ENCODE measurements around the gene KISS1. TPM values are rescaled to one million over a fixed set of nuclear protein-coding genes. Genes with fewer than 3 reads are reported as not detected.

The KISS1 gene
- total RNA-seq, 1 experiment from 2014 or later = 0.35 TPM

DNA sequence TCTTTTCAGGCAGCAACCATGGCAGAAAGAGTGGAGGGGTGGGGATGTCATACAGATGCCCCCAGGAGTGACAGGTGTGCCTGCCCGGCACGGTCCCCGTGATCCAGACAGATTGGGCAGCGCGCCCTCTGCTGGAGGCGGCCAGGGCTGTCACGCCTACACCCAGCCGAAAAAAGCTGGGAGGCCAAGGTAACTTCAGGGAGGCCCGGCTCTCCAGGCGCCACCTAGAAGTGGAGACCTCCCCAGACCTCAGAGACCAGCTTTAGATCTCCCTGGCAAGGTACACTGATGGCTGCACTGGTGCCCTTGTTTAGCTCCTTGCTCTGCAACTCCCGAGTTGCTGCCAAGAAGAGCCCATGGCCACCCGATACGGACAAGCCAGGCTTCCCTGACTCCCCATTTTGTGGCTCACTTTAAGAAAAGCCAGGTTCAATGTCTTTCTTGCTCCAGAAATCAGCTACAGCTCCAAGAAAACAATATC is 10.9 kb upstream of the KISS1 start:
- Mint-ChIP-seq H3K27ac (no peak overlapping the region), H3K9me3 (no peaks in the 10 kb centered on the region), H3K4me1 (no peaks in the 10 kb centered on the region), H3K4me3 (no peak overlapping the region), H3K36me3 (no peaks in the 10 kb centered on the region), H3K27me3 (ENCODE audit: low read depth) (no peaks in the 10 kb centered on the region; the same call in 1 of the 2 replicates)
- DNase-seq (ENCODE audit: low spot score) = peak; percentile 93
- peak; percentile 98 for ATAC-seq
- CTCF ChIA-PET = interaction anchor here (0.5 to 6.0 kb wide), 76 partner anchors 10 to 557 kb away, joined by 3 to 159 read pairs (median 5); partner anchors contain the start of genes ETNK2, KISS1, PLEKHA6 and REN
- POLR2A ChIA-PET = no interaction called here
- TF ChIP-seq, protein P1, sequence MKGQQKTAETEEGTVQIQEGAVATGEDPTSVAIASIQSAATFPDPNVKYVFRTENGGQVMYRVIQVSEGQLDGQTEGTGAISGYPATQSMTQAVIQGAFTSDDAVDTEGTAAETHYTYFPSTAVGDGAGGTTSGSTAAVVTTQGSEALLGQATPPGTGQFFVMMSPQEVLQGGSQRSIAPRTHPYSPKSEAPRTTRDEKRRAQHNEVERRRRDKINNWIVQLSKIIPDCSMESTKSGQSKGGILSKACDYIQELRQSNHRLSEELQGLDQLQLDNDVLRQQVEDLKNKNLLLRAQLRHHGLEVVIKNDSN (CRISPR knock-in tag; IDR thresholded peaks at IDR 0.05) = peak; percentile 43; the same call in 1 of the 2 replicates
- TF ChIP-seq, protein P2, sequence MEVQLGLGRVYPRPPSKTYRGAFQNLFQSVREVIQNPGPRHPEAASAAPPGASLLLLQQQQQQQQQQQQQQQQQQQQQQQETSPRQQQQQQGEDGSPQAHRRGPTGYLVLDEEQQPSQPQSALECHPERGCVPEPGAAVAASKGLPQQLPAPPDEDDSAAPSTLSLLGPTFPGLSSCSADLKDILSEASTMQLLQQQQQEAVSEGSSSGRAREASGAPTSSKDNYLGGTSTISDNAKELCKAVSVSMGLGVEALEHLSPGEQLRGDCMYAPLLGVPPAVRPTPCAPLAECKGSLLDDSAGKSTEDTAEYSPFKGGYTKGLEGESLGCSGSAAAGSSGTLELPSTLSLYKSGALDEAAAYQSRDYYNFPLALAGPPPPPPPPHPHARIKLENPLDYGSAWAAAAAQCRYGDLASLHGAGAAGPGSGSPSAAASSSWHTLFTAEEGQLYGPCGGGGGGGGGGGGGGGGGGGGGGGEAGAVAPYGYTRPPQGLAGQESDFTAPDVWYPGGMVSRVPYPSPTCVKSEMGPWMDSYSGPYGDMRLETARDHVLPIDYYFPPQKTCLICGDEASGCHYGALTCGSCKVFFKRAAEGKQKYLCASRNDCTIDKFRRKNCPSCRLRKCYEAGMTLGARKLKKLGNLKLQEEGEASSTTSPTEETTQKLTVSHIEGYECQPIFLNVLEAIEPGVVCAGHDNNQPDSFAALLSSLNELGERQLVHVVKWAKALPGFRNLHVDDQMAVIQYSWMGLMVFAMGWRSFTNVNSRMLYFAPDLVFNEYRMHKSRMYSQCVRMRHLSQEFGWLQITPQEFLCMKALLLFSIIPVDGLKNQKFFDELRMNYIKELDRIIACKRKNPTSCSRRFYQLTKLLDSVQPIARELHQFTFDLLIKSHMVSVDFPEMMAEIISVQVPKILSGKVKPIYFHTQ (CRISPR knock-in tag; IDR thresholded peaks at IDR 0.05) = no peak
- TF ChIP-seq ZNF121 (CRISPR knock-in tag; IDR thresholded peaks at IDR 0.05) (peak; percentile 93), KAT7 (CRISPR knock-in tag; IDR thresholded peaks at IDR 0.05; ENCODE audit: borderline replicate concordance) (no peak), USF2 (CRISPR knock-in tag; IDR thresholded peaks at IDR 0.05) (peak; percentile 29; the same call in 1 of the 2 replicates), CTCF (IDR thresholded peaks at IDR 0.05) (peak; percentile 94), ZNF219 (CRISPR knock-in tag; IDR thresholded peaks at IDR 0.05; ENCODE audit: borderline replicate concordance) (no peak), AFF4 (CRISPR knock-in tag; IDR thresholded peaks at IDR 0.05; ENCODE audit: borderline replicate concordance) (no peak), ZNF671 (CRISPR knock-in tag; IDR thresholded peaks at IDR 0.05) (no peak), FOXP4 (CRISPR knock-in tag; IDR thresholded peaks at IDR 0.05) (no peak), GABPB1 (CRISPR knock-in tag; IDR thresholded peaks at IDR 0.05) (no peak), E2F1 (CRISPR knock-in tag; IDR thresholded peaks at IDR 0.05) (no peak), MAX (CRISPR knock-in tag; IDR thresholded peaks at IDR 0.05) (0 out of 2 replicates have a peak, but pooled peaks have one; percentile 23), FOXJ3 (CRISPR knock-in tag; IDR thresholded peaks at IDR 0.05; ENCODE audit: borderline replicate concordance) (no peak), GRHL2 (CRISPR knock-in tag; IDR thresholded peaks at IDR 0.05; ENCODE audit: insufficient replicate concordance, severe bottlenecking) (no peak)
- TF ChIP-seq, protein P3, sequence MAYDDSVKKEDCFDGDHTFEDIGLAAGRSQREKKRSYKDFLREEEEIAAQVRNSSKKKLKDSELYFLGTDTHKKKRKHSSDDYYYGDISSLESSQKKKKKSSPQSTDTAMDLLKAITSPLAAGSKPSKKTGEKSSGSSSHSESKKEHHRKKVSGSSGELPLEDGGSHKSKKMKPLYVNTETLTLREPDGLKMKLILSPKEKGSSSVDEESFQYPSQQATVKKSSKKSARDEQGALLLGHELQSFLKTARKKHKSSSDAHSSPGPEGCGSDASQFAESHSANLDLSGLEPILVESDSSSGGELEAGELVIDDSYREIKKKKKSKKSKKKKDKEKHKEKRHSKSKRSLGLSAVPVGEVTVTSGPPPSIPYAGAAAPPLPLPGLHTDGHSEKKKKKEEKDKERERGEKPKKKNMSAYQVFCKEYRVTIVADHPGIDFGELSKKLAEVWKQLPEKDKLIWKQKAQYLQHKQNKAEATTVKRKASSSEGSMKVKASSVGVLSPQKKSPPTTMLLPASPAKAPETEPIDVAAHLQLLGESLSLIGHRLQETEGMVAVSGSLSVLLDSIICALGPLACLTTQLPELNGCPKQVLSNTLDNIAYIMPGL (CRISPR knock-in tag; IDR thresholded peaks at IDR 0.05) = no peak; the same call in 1 of the 2 replicates
- TF ChIP-seq, protein P4, sequence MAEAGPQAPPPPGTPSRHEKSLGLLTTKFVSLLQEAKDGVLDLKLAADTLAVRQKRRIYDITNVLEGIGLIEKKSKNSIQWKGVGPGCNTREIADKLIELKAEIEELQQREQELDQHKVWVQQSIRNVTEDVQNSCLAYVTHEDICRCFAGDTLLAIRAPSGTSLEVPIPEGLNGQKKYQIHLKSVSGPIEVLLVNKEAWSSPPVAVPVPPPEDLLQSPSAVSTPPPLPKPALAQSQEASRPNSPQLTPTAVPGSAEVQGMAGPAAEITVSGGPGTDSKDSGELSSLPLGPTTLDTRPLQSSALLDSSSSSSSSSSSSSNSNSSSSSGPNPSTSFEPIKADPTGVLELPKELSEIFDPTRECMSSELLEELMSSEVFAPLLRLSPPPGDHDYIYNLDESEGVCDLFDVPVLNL (CRISPR knock-in tag; IDR thresholded peaks at IDR 0.05; ENCODE audit: borderline replicate concordance, low read depth) = no peak
- TF ChIP-seq, protein P5, sequence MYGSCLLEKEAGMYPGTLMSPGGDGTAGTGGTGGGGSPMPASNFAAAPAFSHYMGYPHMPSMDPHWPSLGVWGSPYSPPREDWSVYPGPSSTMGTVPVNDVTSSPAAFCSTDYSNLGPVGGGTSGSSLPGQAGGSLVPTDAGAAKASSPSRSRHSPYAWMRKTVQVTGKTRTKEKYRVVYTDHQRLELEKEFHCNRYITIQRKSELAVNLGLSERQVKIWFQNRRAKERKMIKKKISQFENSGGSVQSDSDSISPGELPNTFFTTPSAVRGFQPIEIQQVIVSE (CRISPR knock-in tag; IDR thresholded peaks at IDR 0.05; ENCODE audit: borderline replicate concordance) = no peak
